Adrenal gland (tissue), 5 donors: ENCODE data around the gene TNFRSF11A.

Source experiments
- CTCF ChIP-seq, 6 experiments: fragments of 450-650 bp in 4 of 6; fragments of 200-600 bp in 2 of 6; sonication (generic) in 1 of 6; IDR thresholded peaks; 1 replicate in 5 of 6; 2 replicates in 1 of 6; pipeline versions ENCODE4 v1.5.1 to v1.8.0; 2016 to 2021; ENCODE audit warnings: antibody characterized with exemption in 6 of 6, mild to moderate bottlenecking in 2 of 6, moderate library complexity in 1 of 6
- POLR2A ChIP-seq, 2 donors: fragments of 450-650 bp; IDR thresholded peaks; one replicate each; pipeline ENCODE4 v1.6.1; 2017; ENCODE audit warnings: antibody characterized with exemption in 2 of 2, mild to moderate bottlenecking in 2 of 2, moderate library complexity in 1 of 2
- donor health status: DM: no; HTN: no; CAD: no.

- TF ChIP-seq CTCF (IDR thresholded peaks at IDR 0.05) = no peak
- no peak for TF ChIP-seq POLR2A (IDR thresholded peaks at IDR 0.05)
Observed at GRCh38 chr18:62370366-62370765, 45.3 kb downstream of the TNFRSF11A start.
